Astrocyte (in vitro differentiated cells and primary cell): Measurements from ENCODE around the gene CRAT. TPM values are rescaled to one million over a fixed set of nuclear protein-coding genes. Genes with fewer than 3 reads are reported as not detected.

ENCODE experiments used
- DNase-seq: peaks from one replicate; pipeline ENCODE4 v3.0.0-alpha.2; 2010; ENCODE audit warnings: low read depth
- FAIRE-seq: peaks from 2 replicates; lab custom pipeline; 2011; peaks lifted over from hg19 to GRCh38; lab: Jason Lieb, UNC
- H2AFZ ChIP-seq: 2 replicates; pipeline ENCODE4 v1.6.0; 2012; ENCODE audit warnings: low read depth, low read length, inconsistent platforms
- H3K27ac ChIP-seq: 2 replicates; pipeline ENCODE4 v1.5.1; 2011; ENCODE audit warnings: low read depth, low read length, inconsistent platforms
- H3K27me3 ChIP-seq: 2 replicates; pipeline ENCODE4 v1.6.0; 2011; ENCODE audit warnings: low read length, inconsistent platforms; ENCODE audit not compliant: insufficient read depth
- H3K36me3 ChIP-seq: 2 replicates; pipeline ENCODE4 v1.5.1; 2011; ENCODE audit warnings: low read length, inconsistent platforms; ENCODE audit not compliant: insufficient read depth
- H3K4me1 ChIP-seq: 2 replicates; pipeline ENCODE4 v1.5.1; 2011; ENCODE audit warnings: low read length, inconsistent platforms; ENCODE audit not compliant: insufficient read depth
- H3K4me2 ChIP-seq: 2 replicates; pipeline ENCODE4 v1.6.0; 2012; ENCODE audit warnings: low read length, inconsistent platforms
- H3K4me3 ChIP-seq: 2 replicates; pipeline ENCODE4 v1.5.1; 2011; ENCODE audit warnings: low read depth, mild to moderate bottlenecking, low read length, inconsistent platforms; ENCODE audit not compliant: insufficient read depth
- H3K79me2 ChIP-seq: 2 replicates; pipeline ENCODE4 v1.6.0; 2012; ENCODE audit warnings: mild to moderate bottlenecking, low read length, inconsistent platforms; ENCODE audit not compliant: insufficient read depth
- H3K9ac ChIP-seq: 2 replicates; pipeline ENCODE4 v1.6.0; 2012; ENCODE audit warnings: mild to moderate bottlenecking, low read length, inconsistent platforms
- H3K9me3 ChIP-seq: 2 replicates; pipeline ENCODE4 v1.5.1; 2012; ENCODE audit warnings: low read depth, mild to moderate bottlenecking, low read length, inconsistent platforms; ENCODE audit not compliant: insufficient read depth
- H4K20me1 ChIP-seq: 2 replicates; pipeline ENCODE4 v1.6.0; 2012; ENCODE audit warnings: low read length, inconsistent platforms; ENCODE audit not compliant: insufficient read depth
- H3K27ac Mint-ChIP-seq: one replicate; pipeline ENCODE4 v1.8.0; 2021; ENCODE audit warnings: mild to moderate bottlenecking, mixed read lengths; ENCODE audit not compliant: unreplicated experiment
- H3K27me3 Mint-ChIP-seq: one replicate; pipeline ENCODE4 v1.8.0; 2021; ENCODE audit warnings: low read depth, mixed read lengths; ENCODE audit not compliant: unreplicated experiment
- H3K36me3 Mint-ChIP-seq: one replicate; pipeline ENCODE4 v1.8.0; 2021; ENCODE audit warnings: low read depth, mixed read lengths; ENCODE audit not compliant: unreplicated experiment
- H3K4me1 Mint-ChIP-seq: one replicate; pipeline ENCODE4 v1.8.0; 2021; ENCODE audit warnings: low read depth, mixed read lengths; ENCODE audit not compliant: unreplicated experiment
- H3K4me3 Mint-ChIP-seq: one replicate; pipeline ENCODE4 v1.8.0; 2021; ENCODE audit warnings: mild to moderate bottlenecking, moderate library complexity, mixed read lengths; ENCODE audit not compliant: unreplicated experiment
- H3K9me3 Mint-ChIP-seq: one replicate; pipeline ENCODE4 v1.8.0; 2021; ENCODE audit warnings: mild to moderate bottlenecking, mixed read lengths; ENCODE audit not compliant: unreplicated experiment
- EZH2 ChIP-seq: IDR thresholded peaks from 2 replicates; pipeline ENCODE4 v1.6.1; 2012; ENCODE audit warnings: mild to moderate bottlenecking, low read length, inconsistent platforms; ENCODE audit not compliant: insufficient read depth
- total RNA-seq: library from RNA; stranded (reverse); gene quantifications from 2 replicates; pipeline ENCODE4 v1.2.1, GENCODE V29; 2021
- TF ChIP-seq, protein P1 (sequence below): IDR thresholded peaks from 2 replicates; pipeline ENCODE4 v1.5.1; 2011; ENCODE audit warnings: low read depth, mild to moderate bottlenecking, inconsistent platforms, low read length, moderate library complexity; ENCODE audit not compliant: insufficient read depth

CRAT gene
- total RNA-seq, 1 donor from 2014 or later, result 21.2 TPM

DNA sequence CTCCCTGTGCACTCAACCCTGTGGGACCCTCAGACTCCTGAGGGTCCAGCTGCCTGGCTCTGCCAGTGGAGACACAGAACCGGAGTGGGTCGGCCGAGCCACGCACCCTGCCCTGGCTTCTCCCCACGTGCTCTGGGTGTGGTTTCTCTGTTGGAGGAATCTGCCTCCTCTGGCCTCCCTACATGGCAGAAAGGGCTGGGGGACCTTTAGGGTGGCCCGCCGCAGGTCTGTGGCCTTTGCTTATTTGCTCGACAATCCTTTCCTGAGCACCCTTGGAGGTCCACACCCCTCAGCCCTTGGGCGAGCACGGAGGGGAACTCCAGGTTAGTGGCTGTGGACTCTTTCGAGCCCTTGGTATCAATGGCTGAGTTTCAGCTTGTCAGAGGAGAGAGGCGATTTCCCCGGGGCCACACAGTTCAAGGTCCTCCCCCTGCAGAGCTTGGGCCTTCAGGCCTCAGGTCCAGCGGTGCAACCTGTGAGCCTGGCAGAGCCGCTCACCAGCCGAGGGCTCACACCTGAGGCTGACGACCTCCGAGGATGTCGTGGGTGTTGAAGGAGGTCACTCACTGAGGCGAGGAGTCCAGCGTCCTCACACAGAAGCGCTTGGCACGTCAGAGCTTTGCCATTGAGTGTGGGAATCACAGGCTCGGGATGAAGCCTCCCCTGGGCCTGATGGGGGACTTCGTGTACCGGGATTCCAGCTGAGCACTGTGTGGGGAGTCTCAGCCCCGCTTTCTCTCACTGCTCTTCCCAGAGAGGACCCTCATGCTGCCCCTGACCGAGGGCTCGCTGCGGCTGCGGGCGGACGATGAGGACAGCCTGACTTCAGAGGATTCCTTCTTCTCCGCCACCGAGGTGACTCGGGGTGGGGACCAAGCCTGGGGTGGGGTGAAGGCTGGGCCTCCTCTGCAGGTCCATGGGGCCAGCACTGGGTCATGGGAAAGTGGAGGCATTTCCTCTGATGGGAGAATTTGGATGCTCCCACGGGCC is 50.5 kb downstream of the CRAT start:
- TF ChIP-seq, protein P1, sequence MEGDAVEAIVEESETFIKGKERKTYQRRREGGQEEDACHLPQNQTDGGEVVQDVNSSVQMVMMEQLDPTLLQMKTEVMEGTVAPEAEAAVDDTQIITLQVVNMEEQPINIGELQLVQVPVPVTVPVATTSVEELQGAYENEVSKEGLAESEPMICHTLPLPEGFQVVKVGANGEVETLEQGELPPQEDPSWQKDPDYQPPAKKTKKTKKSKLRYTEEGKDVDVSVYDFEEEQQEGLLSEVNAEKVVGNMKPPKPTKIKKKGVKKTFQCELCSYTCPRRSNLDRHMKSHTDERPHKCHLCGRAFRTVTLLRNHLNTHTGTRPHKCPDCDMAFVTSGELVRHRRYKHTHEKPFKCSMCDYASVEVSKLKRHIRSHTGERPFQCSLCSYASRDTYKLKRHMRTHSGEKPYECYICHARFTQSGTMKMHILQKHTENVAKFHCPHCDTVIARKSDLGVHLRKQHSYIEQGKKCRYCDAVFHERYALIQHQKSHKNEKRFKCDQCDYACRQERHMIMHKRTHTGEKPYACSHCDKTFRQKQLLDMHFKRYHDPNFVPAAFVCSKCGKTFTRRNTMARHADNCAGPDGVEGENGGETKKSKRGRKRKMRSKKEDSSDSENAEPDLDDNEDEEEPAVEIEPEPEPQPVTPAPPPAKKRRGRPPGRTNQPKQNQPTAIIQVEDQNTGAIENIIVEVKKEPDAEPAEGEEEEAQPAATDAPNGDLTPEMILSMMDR, result no peak
- TF ChIP-seq EZH2, result no peak
- Mint-ChIP-seq H3K4me3 (no peak overlapping the region), H3K27ac (no peak overlapping the region), H3K9me3 (no peaks in the 10 kb centered on the region), H3K36me3 (peaks cover 12% of the 10 kb centered on the region), H3K27me3 (no peaks in the 10 kb centered on the region), H3K4me1 (no peaks in the 10 kb centered on the region)
- Histone ChIP-seq H3K36me3 (peaks cover 3% of the 10 kb centered on the region), H2AFZ (no peak overlapping the region), H3K4me3 (no peak overlapping the region), H3K9me3 (no peaks in the 10 kb centered on the region), H3K27me3 (no peaks in the 10 kb centered on the region), H4K20me1 (no peaks in the 10 kb centered on the region), H3K9ac (no peak overlapping the region), H3K4me2 (peak overlapping the region; percentile 55), H3K27ac (no peak overlapping the region), H3K4me1 (peaks cover 12% of the 10 kb centered on the region), H3K79me2 (no peaks in the 10 kb centered on the region)
- no peak for DNase-seq
- FAIRE-seq, result no peak

DNA sequence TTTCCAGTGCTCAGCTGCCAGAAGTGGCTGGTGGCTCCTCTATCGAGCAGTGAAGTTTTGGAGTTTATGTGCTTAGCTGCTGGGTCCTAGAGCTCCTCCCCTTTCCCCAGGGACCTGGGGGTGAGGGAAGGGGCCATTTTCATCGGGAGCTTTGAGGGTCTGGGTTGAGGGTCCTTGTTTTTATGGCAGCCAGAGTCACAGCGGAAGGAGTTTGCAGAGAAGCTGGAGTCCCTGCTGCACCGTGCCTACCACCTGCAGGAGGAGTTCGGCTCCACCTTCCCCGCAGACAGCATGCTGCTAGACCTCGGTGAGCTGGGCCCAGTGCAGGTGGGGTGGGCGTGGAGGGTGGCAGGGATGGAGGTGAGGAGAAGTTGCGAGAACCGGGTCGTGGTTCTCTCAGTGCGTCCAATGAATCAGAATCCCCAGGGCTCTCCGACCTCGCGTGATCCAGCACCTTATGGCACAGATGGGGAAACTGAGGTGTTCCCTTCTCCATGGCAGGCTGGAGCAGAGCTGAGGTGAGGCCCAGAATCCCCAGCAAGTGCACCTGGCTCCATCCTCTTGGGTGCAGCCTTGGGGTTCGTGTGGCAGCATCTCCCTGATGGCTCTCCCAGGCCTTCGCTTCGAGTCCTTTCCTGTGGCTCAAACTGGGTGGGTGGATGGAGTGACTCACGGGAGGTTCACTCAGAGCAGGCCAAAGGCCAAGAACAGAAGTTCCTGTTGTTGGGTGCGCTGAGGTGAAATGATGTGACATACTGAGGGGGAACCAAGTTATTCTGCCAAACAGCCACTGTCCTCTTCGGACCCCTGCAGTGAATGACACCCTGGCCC is 51.4 kb downstream of the CRAT start:
- DNase-seq (peak; percentile 33), FAIRE-seq (no peak)
- peaks cover 12% of the 10 kb centered on the region for H3K4me1 ChIP-seq
- H3K27ac Mint-ChIP-seq, result peak overlapping the region; percentile 31
- peaks cover 10% of the 10 kb centered on the region for H3K36me3 Mint-ChIP-seq
- TF ChIP-seq, protein P1, result no peak
- no peak for TF ChIP-seq EZH2
- no peak overlapping the region for H3K9ac ChIP-seq
- H3K27ac ChIP-seq, result no peak overlapping the region
- no peaks in the 10 kb centered on the region for H3K27me3 Mint-ChIP-seq
- no peaks in the 10 kb centered on the region for H3K27me3 ChIP-seq
- H3K4me3 ChIP-seq, result no peak overlapping the region
- H3K79me2 ChIP-seq, result no peaks in the 10 kb centered on the region
- no peaks in the 10 kb centered on the region for H3K9me3 Mint-ChIP-seq
- H3K9me3 ChIP-seq, result no peaks in the 10 kb centered on the region
- no peaks in the 10 kb centered on the region for H4K20me1 ChIP-seq
- no peaks in the 10 kb centered on the region for H3K36me3 ChIP-seq
- no peak overlapping the region for H2AFZ ChIP-seq
- peak overlapping the region; percentile 55 for H3K4me2 ChIP-seq
- H3K4me1 Mint-ChIP-seq, result no peaks in the 10 kb centered on the region
- H3K4me3 Mint-ChIP-seq, result no peak overlapping the region
